ENCODE measurements around the gene PHACTR1.

DNA sequence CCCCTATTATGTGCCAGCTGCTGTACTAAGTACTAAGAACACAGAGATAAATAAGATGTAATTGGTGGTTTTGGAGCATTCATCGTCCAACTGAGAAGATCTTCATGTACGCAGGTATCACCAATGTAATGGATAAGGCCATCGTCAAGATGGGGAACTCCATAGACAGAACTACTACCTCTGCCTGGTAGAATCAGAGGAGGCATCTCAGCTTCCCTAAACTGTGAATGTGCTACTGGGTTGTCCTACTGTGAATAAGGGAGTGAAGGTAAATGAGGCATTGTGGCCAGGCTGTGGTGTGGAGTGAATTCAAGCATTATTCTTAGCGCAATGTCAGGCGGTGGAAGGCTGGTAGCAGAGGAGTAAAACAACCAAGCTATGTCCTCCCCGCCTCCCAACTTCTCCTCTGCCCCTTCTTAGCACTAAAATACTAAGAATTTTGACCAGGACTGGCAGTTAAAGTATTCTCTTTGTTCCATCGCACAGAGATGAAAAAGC is 543.6 kb downstream of the PHACTR1 start:
- TF ChIP-seq, protein P1, sequence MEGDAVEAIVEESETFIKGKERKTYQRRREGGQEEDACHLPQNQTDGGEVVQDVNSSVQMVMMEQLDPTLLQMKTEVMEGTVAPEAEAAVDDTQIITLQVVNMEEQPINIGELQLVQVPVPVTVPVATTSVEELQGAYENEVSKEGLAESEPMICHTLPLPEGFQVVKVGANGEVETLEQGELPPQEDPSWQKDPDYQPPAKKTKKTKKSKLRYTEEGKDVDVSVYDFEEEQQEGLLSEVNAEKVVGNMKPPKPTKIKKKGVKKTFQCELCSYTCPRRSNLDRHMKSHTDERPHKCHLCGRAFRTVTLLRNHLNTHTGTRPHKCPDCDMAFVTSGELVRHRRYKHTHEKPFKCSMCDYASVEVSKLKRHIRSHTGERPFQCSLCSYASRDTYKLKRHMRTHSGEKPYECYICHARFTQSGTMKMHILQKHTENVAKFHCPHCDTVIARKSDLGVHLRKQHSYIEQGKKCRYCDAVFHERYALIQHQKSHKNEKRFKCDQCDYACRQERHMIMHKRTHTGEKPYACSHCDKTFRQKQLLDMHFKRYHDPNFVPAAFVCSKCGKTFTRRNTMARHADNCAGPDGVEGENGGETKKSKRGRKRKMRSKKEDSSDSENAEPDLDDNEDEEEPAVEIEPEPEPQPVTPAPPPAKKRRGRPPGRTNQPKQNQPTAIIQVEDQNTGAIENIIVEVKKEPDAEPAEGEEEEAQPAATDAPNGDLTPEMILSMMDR (IDR thresholded peaks at IDR 0.05), result no peak
- TF ChIP-seq SIN3A (IDR thresholded peaks at IDR 0.05; ENCODE audit: borderline replicate concordance, insufficient read depth, low read depth, low read length), result no peak
- no peak for TF ChIP-seq POLR2AphosphoS5 (IDR thresholded peaks at IDR 0.05; ENCODE audit: low read depth, low read length)
- TF ChIP-seq, protein P2, sequence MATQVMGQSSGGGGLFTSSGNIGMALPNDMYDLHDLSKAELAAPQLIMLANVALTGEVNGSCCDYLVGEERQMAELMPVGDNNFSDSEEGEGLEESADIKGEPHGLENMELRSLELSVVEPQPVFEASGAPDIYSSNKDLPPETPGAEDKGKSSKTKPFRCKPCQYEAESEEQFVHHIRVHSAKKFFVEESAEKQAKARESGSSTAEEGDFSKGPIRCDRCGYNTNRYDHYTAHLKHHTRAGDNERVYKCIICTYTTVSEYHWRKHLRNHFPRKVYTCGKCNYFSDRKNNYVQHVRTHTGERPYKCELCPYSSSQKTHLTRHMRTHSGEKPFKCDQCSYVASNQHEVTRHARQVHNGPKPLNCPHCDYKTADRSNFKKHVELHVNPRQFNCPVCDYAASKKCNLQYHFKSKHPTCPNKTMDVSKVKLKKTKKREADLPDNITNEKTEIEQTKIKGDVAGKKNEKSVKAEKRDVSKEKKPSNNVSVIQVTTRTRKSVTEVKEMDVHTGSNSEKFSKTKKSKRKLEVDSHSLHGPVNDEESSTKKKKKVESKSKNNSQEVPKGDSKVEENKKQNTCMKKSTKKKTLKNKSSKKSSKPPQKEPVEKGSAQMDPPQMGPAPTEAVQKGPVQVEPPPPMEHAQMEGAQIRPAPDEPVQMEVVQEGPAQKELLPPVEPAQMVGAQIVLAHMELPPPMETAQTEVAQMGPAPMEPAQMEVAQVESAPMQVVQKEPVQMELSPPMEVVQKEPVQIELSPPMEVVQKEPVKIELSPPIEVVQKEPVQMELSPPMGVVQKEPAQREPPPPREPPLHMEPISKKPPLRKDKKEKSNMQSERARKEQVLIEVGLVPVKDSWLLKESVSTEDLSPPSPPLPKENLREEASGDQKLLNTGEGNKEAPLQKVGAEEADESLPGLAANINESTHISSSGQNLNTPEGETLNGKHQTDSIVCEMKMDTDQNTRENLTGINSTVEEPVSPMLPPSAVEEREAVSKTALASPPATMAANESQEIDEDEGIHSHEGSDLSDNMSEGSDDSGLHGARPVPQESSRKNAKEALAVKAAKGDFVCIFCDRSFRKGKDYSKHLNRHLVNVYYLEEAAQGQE (IDR thresholded peaks at IDR 0.05; ENCODE audit: insufficient read depth in 1 of 2, low read depth in 2 of 2, low read length in 1 of 2), result no peak
- no peak for TF ChIP-seq TCF7L2 (IDR thresholded peaks at IDR 0.05; ENCODE audit: low read depth, low read length)
